IMR-90 (cell line): Measurements from ENCODE around the gene ZNF532. TPM values are rescaled to one million over a fixed set of nuclear protein-coding genes. Genes with fewer than 3 reads are reported as not detected.

Experiments used
- ATAC-seq: fragments of 200-7000 bp; cut with Tn5 transposase; 2 replicates; pipeline ENCODE4 v1.9.1; 2020; ENCODE audit warnings: low read depth, mild to moderate bottlenecking, moderate library complexity
- BruUV-seq: library from RNA; stranded (reverse); fragments of 400-500 nt; replicated peaks from 2 replicates; lab custom pipeline; 2021; lab: Mats Ljungman, UMichigan
- CTCF ChIA-PET: fragments of 300-600 bp; formaldehyde crosslinking; extraction: SDS; loops from one replicate; lab custom pipeline; 2021; ENCODE audit warnings: antibody characterized with exemption; lab: Yijun Ruan, JAX
- POLR2A ChIA-PET: fragments of 300-600 bp; sonication (Branson Sonifier 250); formaldehyde crosslinking; loops from one replicate; lab custom pipeline; 2022; ENCODE audit warnings: antibody characterized with exemption; ENCODE audit not compliant: unreplicated experiment; lab: Charles Lee
- DNase-seq: peaks from one replicate; pipeline ENCODE4 v3.0.0; 2013
- H2AFZ ChIP-seq: replicated peaks from 2 replicates; pipeline ENCODE3; 2013; ENCODE audit warnings: low read length, mild to moderate bottlenecking; ENCODE audit not compliant: poor library complexity
- H2AK5ac ChIP-seq: 2 replicates; pipeline ENCODE4 v1.6.1; 2013; ENCODE audit warnings: low read depth, low read length, inconsistent platforms
- H2AK9ac ChIP-seq: replicated peaks from 2 replicates; pipeline ENCODE3; 2013; ENCODE audit warnings: mild to moderate bottlenecking, low read depth, low read length, moderate library complexity; ENCODE audit not compliant: poor library complexity
- H2BK120ac ChIP-seq: 2 replicates; pipeline ENCODE4 v1.6.1; 2013; ENCODE audit warnings: low read depth, low read length, inconsistent platforms
- H2BK15ac ChIP-seq: 3 replicates; pipeline ENCODE4 v1.6.1; 2013; ENCODE audit warnings: low read depth, low read length, inconsistent platforms
- H2BK20ac ChIP-seq: 2 replicates; pipeline ENCODE4 v1.6.1; 2013; ENCODE audit warnings: low read depth, mild to moderate bottlenecking, inconsistent platforms, low read length, moderate library complexity
- H2BK5ac ChIP-seq: 2 replicates; pipeline ENCODE4 v1.6.1; 2013; ENCODE audit warnings: mild to moderate bottlenecking, low read depth, low read length, inconsistent platforms; ENCODE audit not compliant: poor library complexity, severe bottlenecking
- H3K14ac ChIP-seq: replicated peaks from 2 replicates; pipeline ENCODE4 v1.6.1; 2013; ENCODE audit warnings: low read depth, low read length, inconsistent platforms
- H3K18ac ChIP-seq: 2 replicates; pipeline ENCODE4 v1.6.1; 2013; ENCODE audit warnings: low read depth, low read length, control low read depth
- H3K23ac ChIP-seq: 2 replicates; pipeline ENCODE4 v1.6.1; 2013; ENCODE audit warnings: low read depth, low read length, inconsistent platforms
- H3K27ac ChIP-seq: 2 replicates; pipeline ENCODE4 v1.5.1; 2013; ENCODE audit warnings: mild to moderate bottlenecking, control low read depth, low read length; ENCODE audit not compliant: insufficient read depth
- H3K27me3 ChIP-seq: 2 replicates; pipeline ENCODE4 v1.6.1; 2013; ENCODE audit warnings: low read length; ENCODE audit not compliant: control insufficient read depth, insufficient read depth
- H3K36me3 ChIP-seq: 2 replicates; pipeline ENCODE4 v1.6.1; 2013; ENCODE audit warnings: low read length, mixed read lengths; ENCODE audit not compliant: control insufficient read depth, insufficient read depth
- H3K4ac ChIP-seq: 2 replicates; pipeline ENCODE4 v1.6.1; 2013; ENCODE audit warnings: low read depth, low read length, inconsistent platforms
- H3K4me1 ChIP-seq: 2 replicates; pipeline ENCODE4 v1.6.1; 2013; ENCODE audit warnings: low read length, mixed read lengths; ENCODE audit not compliant: control insufficient read depth, insufficient read depth
- H3K4me2 ChIP-seq: 2 replicates; pipeline ENCODE4 v1.6.1; 2013; ENCODE audit warnings: low read depth, mild to moderate bottlenecking, control low read depth, low read length, moderate library complexity
- H3K4me3 ChIP-seq: 2 replicates; pipeline ENCODE4 v1.5.1; 2013; ENCODE audit warnings: low read depth, mild to moderate bottlenecking, control low read depth, low read length, moderate library complexity; ENCODE audit not compliant: insufficient read depth
- H3K56ac ChIP-seq: 2 replicates; pipeline ENCODE4 v1.6.1; 2013; ENCODE audit warnings: low read length, inconsistent platforms; ENCODE audit not compliant: insufficient read depth; ENCODE audit errors: extremely low read depth
- H3K79me1 ChIP-seq, 2 experiments: 2 replicates each; pipeline ENCODE4 v1.6.1; 2013; ENCODE audit warnings: low read length in 2 of 2, inconsistent platforms in 1 of 2, low read depth in 1 of 2
- H3K9ac ChIP-seq: 2 replicates; pipeline ENCODE4 v1.6.1; 2013; ENCODE audit warnings: low read depth, low read length, control low read depth
- H3K9me1 ChIP-seq: 2 replicates; pipeline ENCODE4 v1.6.1; 2013; ENCODE audit warnings: low read length, inconsistent platforms; ENCODE audit not compliant: insufficient read depth
- H3K9me3 ChIP-seq: 2 replicates; pipeline ENCODE4 v1.6.1; 2013; ENCODE audit warnings: low read length; ENCODE audit not compliant: control insufficient read depth, insufficient read depth
- H4K20me1 ChIP-seq: 2 replicates; pipeline ENCODE4 v1.6.1; 2013; ENCODE audit warnings: low read length, inconsistent platforms; ENCODE audit not compliant: insufficient read depth
- H4K5ac ChIP-seq: 2 replicates; pipeline ENCODE4 v1.6.1; 2013; ENCODE audit warnings: mild to moderate bottlenecking, low read depth, low read length, control low read depth
- H4K8ac ChIP-seq, 2 experiments: 2 replicates each; pipeline ENCODE4 v1.6.1; 2013; ENCODE audit warnings: low read depth in 2 of 2, low read length in 2 of 2, control low read depth in 1 of 2, inconsistent platforms in 1 of 2
- H4K91ac ChIP-seq: 2 replicates; pipeline ENCODE4 v1.6.1; 2013; ENCODE audit warnings: low read depth, low read length, inconsistent platforms; ENCODE audit not compliant: insufficient read depth
- BHLHE40 ChIP-seq: fragments of 150-350 bp; IDR thresholded peaks from 2 replicates; pipeline ENCODE4 v1.6.1; 2016; ENCODE audit warnings: mild to moderate bottlenecking, low read depth, low read length
- CTCF ChIP-seq: conservative IDR thresholded peaks from 2 replicates; pipeline ENCODE4 v1.5.1; 2012; ENCODE audit warnings: mild to moderate bottlenecking, low read depth, low read length, improper control_type of control experiment
- MAFK ChIP-seq: IDR thresholded peaks from 2 replicates; pipeline ENCODE4 v1.6.1; 2012; ENCODE audit warnings: low read depth, low read length, improper control_type of control experiment
- MAZ ChIP-seq: IDR thresholded peaks from 2 replicates; pipeline ENCODE4 v1.6.1; 2012; ENCODE audit warnings: low read depth, mild to moderate bottlenecking, low read length, improper control_type of control experiment, moderate library complexity, borderline replicate concordance
- USF2 ChIP-seq: fragments of 150-350 bp; IDR thresholded peaks from 2 replicates; pipeline ENCODE4 v1.6.1; 2017; ENCODE audit warnings: mild to moderate bottlenecking, antibody characterized with exemption, low read length, low read depth
- WGBS, 2 experiments: methylation state at CpG; one replicate each; pipeline versions ENCODE4 v1.1.5 to v1.1.7; 2013; ENCODE audit warnings: missing lambda C conversion rate in 2 of 2; ENCODE audit not compliant: insufficient read length in 1 of 2; ENCODE audit errors: extremely low coverage in 2 of 2; 5-methylcytosine and 5-hydroxymethylcytosine counted together
- dilution Hi-C: fragments of 300-500 bp; cut with HindIII; formaldehyde crosslinking; loops from one replicate; pipeline ENCODE4 v1.14.3; 2018; ENCODE audit warnings: low sequenced_read_pairs; ENCODE audit not compliant: unreplicated experiment
- in situ Hi-C: fragments of 300-500 bp; cut with MboI; formaldehyde crosslinking; loops from 3 replicates; pipeline ENCODE4 v1.14.3; 2019; ENCODE audit warnings: low sequenced_read_pairs, inconsistent platforms, mixed read lengths
- intact Hi-C: fragments of 100-400 bp; cut with micrococcal nuclease; formaldehyde crosslinking; loops from 2 replicates; pipeline ENCODE4 v1.10.0; 2022
- polyA plus RNA-seq, 3 experiments: library from polyadenylated mRNA; depleted of rRNA; stranded (reverse); fragments of >200 nt; gene quantifications; 2 replicates each; pipeline ENCODE4 v1.2.3, GENCODE V29; 2012; ENCODE audit warnings: low replicate concordance in 1 of 3
- total RNA-seq: library from RNA; depleted of rRNA; stranded (reverse); fragments of >200 nt; gene quantifications from 2 replicates; pipeline ENCODE4 v1.2.3, GENCODE V29; 2012

ZNF532 gene
- total and polyA plus RNA-seq, 2 of the 4 experiments (the other 2 are of a cell fraction), result 29.9 to 45.8 TPM

GRCh38 chr18:58934933-58935577 lies 70.4 kb downstream of the ZNF532 start:
- H3K27me3 ChIP-seq, result no peaks in the 10 kb centered on the region
- POLR2A ChIA-PET, result no interaction called here
- no peak overlapping the region for H3K14ac ChIP-seq
- H3K23ac ChIP-seq, result no peak overlapping the region
- H3K36me3 ChIP-seq, result peaks cover 16% of the 10 kb centered on the region
- H3K56ac ChIP-seq, result no peak overlapping the region
- no TSS peak for BruUV-seq
- DNase-seq (no peak), ATAC-seq (no peak)
- TF ChIP-seq BHLHE40, result no peak
- TF ChIP-seq MAFK, result no peak
- TF ChIP-seq USF2, result no peak
- no peak for TF ChIP-seq CTCF
- TF ChIP-seq MAZ, result no peak
- no peak overlapping the region for H3K4me2 ChIP-seq
- H2BK20ac ChIP-seq, result no peak overlapping the region
- no peak overlapping the region for H3K4ac ChIP-seq
- no peak overlapping the region for H3K27ac ChIP-seq
- H2BK15ac ChIP-seq, result no peak overlapping the region
- H2BK5ac ChIP-seq, result no peak overlapping the region
- H3K9me1 ChIP-seq, result peaks cover 7% of the 10 kb centered on the region
- no peak overlapping the region for H2AK9ac ChIP-seq
- H2BK120ac ChIP-seq, result no peak overlapping the region
- H3K18ac ChIP-seq, result no peak overlapping the region
- peaks cover 20 to 55% of the 10 kb centered on the region in 2 experiments for H3K79me1 ChIP-seq
- no peak overlapping the region for H3K4me3 ChIP-seq
- WGBS, 2 experiments, result no CpG with 5 or more reads among the region's 3 CpGs
- H2AK5ac ChIP-seq, result no peak overlapping the region
- H3K9ac ChIP-seq, result no peak overlapping the region
- peaks cover 5% of the 10 kb centered on the region; the same call in 1 of the 2 replicates for H3K4me1 ChIP-seq
- H3K9me3 ChIP-seq, result no peaks in the 10 kb centered on the region
- H4K8ac ChIP-seq, result no peak overlapping the region
- no peak overlapping the region for H2AFZ ChIP-seq
- H4K5ac ChIP-seq, result no peak overlapping the region
- in situ Hi-C loops, result no loop called here
- CTCF ChIA-PET, result no interaction called here
- intact Hi-C loops, result no loop called here
- H4K20me1 ChIP-seq, result no peaks in the 10 kb centered on the region
- dilution Hi-C loops, result no loop called here
- H4K91ac ChIP-seq, result no peak overlapping the region
